Cerebellar nuclear complex (tissue), 1 donor: ENCODE data around the gene TMEM217.

Experiments
- DNase-seq, 2 experiments: peaks; one replicate each; lab custom pipeline; 2025; lab: John Stamatoyannopoulos, UW

TMEM217 gene

GRCh38 chr6:37244430-37245310 lies 13.3 kb downstream of the TMEM217 start:
- DNase-seq: no peak

GRCh38 chr6:37243816-37244370 lies 14.1 kb downstream of the TMEM217 start:
- no peak for DNase-seq

DNA sequence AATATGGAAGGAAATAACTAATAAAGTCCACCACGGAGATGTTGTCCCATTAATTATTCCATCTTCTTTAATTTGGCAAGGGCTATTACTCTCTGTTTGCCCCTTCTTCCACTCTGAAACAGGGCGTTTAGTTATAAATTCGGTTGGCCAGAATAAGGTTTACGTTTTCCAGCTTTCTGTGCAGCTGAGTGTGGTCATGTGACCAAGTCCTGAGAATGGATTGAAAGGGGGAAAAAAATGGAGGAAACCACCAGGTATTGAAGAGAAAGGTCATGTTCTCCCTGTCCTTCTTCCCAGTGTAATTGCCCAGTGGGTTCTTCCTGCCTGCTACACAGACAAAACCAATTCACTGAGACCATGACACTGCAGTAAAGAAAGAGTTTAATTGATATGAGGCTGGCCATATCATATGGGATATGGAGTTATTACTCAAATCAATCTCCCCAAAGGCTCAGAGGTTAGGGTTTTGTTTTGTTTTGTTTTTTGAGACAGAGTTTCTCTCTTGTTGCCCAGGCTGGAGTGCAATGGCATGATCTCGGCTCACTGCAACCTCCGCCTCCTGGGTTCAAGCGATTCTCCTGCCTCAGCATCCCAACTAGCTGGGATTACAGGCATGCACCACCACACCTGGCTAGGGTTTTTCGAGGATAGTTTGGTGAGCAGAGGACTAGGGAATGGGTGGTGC lies 14.7 kb downstream of the TMEM217 start:
- DNase-seq: no peak

- DNase-seq: no peak
These were observed 15.4 kb downstream of the TMEM217 start for GRCh38 chr6:37242429-37243052.

GRCh38 chr6:37241775-37242428 lies 16.0 kb downstream of the TMEM217 start:
- DNase-seq: no peak

GRCh38 chr6:37241131-37241530 lies 16.8 kb downstream of the TMEM217 start:
- no peak for DNase-seq

GRCh38 chr6:37239950-37240713 lies 17.8 kb downstream of the TMEM217 start:
- no peak for DNase-seq

DNA sequence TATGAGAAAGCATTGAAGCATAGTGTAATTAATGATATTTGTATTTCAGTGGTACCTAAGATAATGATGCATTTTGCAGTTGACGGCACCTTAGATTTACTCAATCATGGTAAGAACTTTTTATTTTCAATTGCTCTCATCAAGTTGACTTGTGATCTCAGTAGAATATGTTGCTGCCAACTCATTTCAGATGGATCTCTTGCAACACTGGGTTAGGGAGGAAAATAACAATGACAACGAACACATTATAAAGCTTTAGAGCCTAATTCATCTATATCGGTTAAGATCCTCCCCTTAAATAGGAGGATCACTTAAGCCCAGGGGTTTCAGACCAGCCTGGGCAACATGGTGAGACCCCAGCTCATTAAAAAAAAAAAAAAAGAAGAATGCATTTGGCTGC lies 18.4 kb downstream of the TMEM217 start:
- no peak for DNase-seq

DNA sequence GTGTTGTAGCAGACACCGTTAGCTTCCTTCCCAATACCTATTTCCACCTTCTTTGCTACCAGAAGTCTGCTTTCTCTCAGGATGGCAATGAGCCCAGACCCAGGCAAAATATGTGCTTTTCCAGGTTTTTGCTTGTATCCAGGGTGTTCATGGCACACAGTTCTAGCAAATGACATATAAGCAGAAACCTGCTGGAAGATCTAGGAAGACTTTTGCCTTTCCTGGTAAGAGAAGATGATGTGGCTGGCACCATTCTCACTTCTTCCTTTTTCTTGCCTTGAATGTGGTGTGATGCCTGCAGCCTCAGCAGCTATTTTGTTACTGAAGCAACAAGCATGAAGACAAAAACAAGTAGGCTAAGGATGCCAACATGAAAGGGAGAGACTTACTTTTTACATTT lies 19.6 kb downstream of the TMEM217 start:
- no peak for DNase-seq

DNA sequence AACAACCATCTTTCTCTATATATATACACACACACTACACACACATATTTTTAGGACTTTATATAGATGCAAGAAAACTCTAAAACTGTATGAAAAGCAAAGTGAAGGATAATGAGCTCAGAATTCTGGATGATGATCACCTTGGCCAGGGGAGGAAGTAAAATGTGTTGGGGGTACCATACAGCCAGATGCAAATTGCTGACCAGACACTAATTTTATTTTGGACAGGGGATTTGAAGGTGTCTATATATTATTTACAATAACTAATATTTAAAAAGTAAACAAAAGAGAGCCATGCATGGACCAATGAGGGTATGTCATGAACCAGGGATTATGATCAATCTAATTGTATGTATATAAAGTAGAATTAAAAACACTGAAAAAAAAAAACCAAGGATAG lies 20.2 kb downstream of the TMEM217 start:
- no peak for DNase-seq

DNA sequence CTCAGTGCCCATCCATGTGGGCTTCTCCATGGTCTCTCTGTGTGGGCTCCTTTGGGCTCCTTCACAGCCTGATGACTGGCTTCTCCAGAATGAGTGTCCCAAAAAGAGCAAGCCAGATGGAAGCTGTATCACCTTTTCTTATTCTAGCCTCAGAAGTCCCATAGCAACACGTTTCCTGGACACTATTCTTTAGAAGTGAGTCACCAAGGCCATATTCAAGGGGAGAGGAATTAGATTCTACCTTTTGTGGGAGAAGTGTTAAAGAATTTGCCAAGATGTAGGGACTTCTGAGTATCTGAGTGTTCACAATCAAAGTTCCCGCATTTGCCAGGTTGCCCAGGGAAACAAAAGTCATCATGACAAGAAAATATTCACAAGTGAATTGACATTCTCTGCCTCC lies 21.0 kb downstream of the TMEM217 start:
- DNase-seq: no peak

GRCh38 chr6:37233541-37233940 lies 24.4 kb downstream of the TMEM217 start:
- no peak for DNase-seq

DNA sequence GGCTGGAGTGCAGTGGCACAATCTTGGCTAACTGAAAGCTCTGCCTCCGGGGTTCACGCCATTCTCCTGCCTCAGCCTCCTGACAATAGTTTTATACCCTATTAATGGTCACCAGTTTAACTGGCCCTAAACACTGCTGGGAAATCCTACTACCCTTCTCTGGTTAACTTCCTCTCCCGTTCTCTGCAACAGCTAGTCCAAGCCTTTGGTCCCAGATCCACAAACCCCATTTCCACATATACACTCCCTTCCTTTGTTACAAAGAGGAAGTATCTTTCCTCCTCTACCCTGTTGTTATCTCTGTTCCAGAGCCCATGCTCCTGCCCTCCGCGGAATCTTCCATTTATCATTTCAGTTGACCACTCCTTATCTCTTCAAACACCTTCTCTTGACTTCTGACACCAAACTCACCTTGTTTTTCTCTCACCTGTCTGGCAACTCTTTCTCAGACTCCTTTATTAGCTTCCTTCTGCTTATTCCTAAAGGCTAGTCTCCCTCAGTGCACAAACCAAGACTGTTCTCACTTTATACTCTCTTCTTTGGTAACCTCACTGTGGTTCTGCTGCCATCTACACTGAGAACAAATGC lies 25.4 kb downstream of the TMEM217 start:
- DNase-seq: no peak

DNA sequence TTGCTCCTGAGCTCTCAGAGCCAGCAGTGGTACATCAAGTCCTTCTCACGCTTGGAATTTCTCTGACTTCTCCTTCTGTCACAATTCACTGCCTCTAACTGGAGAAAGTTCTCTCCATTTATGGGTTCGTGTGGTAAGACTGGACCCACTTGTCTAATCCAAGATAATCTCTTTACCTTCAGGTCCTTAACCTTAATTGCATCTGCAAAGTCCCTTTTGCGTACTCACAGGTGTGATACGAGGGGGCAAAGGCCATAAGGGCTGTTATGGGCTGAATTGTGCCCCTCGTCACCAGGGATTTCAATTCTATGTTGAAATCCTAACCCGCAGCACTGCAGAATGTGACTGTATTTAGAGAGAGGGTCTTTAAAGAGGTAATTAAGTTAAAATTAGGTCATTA lies 27.8 kb downstream of the TMEM217 start:
- no peak for DNase-seq

- no peak for DNase-seq
These were observed 32.4 kb downstream of the TMEM217 start for GRCh38 chr6:37225350-37226169.

DNA sequence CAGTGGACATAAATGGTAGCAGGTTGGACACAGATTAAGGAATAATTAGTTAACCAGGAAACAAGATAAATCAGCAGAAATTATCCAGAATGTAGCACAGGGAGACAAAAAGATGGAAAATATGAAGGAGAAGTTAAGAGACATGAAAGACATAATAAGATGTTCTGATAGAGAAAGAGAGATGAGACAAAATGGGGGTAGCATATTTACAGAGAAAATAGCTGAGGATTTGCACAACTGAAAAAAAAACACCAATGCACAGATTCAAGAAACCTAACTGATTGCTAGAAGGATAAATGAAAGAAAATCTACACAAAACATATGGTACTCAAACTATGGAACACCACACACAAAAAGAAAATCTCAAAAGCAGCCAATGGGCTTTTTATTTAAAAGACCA lies 35.0 kb downstream of the TMEM217 start:
- no peak for DNase-seq

- no peak for DNase-seq
These were observed 35.6 kb downstream of the TMEM217 start for GRCh38 chr6:37222125-37222967.

DNA sequence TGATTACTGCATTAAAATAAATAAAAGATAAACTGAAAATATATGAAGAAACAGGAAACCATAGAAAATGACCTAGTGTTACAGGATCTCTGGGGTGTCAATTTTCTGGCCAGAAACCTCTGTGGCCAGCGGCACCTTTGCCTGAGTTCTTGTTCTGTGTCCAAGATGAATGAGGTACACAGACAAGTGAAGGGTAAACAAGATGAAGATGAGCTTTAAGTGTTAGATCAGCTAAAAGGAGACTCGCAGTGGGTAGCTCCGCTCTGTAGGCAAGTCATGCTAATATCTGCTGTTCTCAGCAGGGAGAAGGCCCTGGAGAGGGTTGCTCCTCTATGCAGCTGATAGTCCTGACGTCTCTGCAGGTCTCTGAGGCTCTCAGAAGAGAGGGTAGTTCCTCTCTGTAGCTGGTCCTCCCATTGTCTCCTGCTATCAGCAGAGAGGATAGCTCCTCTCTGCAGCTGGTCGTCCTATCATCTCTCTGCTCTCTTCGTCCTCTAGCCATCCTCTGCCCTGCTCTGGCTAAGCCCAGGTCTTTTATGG lies 36.3 kb downstream of the TMEM217 start:
- no peak for DNase-seq

DNA sequence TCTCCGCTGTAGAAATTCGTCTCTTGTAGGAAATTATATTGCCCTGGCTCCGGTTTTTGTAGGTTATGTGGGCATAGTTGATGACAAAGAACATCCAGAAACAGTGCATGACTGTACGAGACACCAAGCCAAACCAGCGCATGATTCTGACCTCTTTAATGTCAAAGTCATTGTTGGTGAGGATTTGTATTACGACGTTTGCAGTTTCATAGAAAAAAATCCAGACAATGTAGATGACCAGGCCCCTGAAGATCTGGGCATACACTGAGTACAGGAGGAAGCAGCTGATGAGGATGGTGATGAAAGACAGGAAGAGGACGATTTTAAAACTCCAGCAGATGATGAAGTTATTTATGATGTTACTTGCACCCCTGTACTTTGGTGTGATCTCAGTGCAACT lies 39.4 kb downstream of the TMEM217 start:
- DNase-seq: no peak
